IPS DF 6.9 (cell line): Measurements from ENCODE around the gene BAIAP2.
"Not testable (repeated sequence)": the region's sequence is repeated elsewhere in the genome, so short reads cannot be mapped to it uniquely, and the experiment has no call there.

Experiments used
- DNase-seq: peaks from one replicate; pipeline ENCODE4 v3.0.0-alpha.2; 2013; ENCODE audit warnings: low read depth, low spot score
- H3K27ac ChIP-seq: one replicate; pipeline ENCODE4 v1.5.1; 2013; ENCODE audit warnings: low read length, control low read depth
- H3K27me3 ChIP-seq: 2 replicates; pipeline ENCODE4 v1.6.1; 2013; ENCODE audit warnings: mild to moderate bottlenecking, low read length; ENCODE audit not compliant: control insufficient read depth, insufficient read depth
- H3K36me3 ChIP-seq: 2 replicates; pipeline ENCODE4 v1.6.1; 2013; ENCODE audit warnings: low read length; ENCODE audit not compliant: control insufficient read depth, insufficient read depth
- H3K4me1 ChIP-seq: 2 replicates; pipeline ENCODE4 v1.6.1; 2013; ENCODE audit warnings: low read length; ENCODE audit not compliant: control insufficient read depth, insufficient read depth
- H3K4me3 ChIP-seq: 2 replicates; pipeline ENCODE4 v1.5.1; 2013; ENCODE audit warnings: mild to moderate bottlenecking, low read length
- H3K9me3 ChIP-seq: 2 replicates; pipeline ENCODE4 v1.6.1; 2013; ENCODE audit warnings: low read length, inconsistent platforms; ENCODE audit not compliant: control insufficient read depth, insufficient read depth
- WGBS: extraction: QIAGEN DNeasy Blood & Tissue Kit; methylation state at CpG from one replicate; pipeline ENCODE4 v1.1.7; 2013; ENCODE audit warnings: mixed read lengths, missing lambda C conversion rate; ENCODE audit not compliant: insufficient read length, insufficient coverage; 5-methylcytosine and 5-hydroxymethylcytosine counted together

Gene BAIAP2

GRCh38 chr17:81070541-81071246 lies 35.7 kb downstream of the BAIAP2 start:
- Histone ChIP-seq H3K4me1 (no peaks in the 10 kb centered on the region), H3K27me3 (no peaks in the 10 kb centered on the region), H3K9me3 (no peaks in the 10 kb centered on the region), H3K27ac (no peak overlapping the region), H3K36me3 (no peaks in the 10 kb centered on the region), H3K4me3 (no peak overlapping the region)
- no CpG with 5 or more reads among the region's 25 CpGs for WGBS
- DNase-seq, result no peak

DNA sequence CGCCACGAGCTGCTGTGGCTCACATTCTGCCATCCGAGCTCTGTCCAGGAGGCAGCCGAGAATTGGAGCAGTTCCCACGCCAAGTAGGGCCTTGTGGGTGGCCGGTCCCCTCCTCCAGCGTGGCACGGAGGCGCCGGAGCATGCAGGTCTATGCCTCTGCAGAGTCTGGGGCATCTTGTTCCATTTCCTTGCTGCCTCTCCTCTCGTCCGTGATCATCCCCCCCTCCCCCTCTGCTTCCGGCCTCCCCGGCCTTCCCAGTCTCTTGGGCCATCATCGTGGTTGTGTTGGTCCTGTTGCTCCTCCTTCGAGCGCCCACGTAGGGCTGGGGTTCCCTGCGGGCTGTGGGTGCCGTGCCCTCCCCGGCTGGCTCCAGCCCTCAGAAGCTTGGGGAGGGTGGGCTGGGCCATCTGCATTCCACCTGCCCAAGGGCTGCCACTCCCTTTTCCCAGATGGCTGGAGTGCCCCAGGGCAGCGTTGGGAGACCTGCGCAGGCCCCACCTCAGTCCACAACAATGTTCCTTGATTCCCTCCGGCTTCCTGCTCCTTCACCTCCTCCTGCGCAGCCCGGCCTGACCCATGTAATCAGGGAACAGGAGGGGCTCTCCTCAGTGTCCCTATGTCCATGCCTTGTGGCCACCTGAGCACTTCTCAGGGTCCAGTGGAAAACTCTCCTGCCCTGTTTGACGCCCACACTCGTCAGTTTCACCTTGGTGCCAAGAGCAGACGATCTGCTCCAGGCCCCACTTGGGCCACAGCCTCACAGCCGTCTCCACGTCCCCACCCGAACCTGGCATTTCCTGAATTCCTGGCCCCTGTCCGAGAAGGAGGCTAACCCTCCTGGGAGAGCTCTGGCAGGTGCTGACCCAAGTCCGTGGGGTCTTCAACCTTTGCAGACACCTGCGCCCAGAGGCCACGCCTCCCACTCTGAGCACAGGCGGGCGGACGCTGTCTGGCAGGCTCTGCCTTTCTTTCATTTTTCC lies 37.1 kb downstream of the BAIAP2 start:
- no peak for DNase-seq
- Histone ChIP-seq H3K4me1 (no peaks in the 10 kb centered on the region), H3K36me3 (no peaks in the 10 kb centered on the region), H3K4me3 (no peak overlapping the region), H3K9me3 (no peaks in the 10 kb centered on the region), H3K27me3 (no peaks in the 10 kb centered on the region), H3K27ac (no peak overlapping the region)
- WGBS, result no CpG with 5 or more reads among the region's 39 CpGs

DNA sequence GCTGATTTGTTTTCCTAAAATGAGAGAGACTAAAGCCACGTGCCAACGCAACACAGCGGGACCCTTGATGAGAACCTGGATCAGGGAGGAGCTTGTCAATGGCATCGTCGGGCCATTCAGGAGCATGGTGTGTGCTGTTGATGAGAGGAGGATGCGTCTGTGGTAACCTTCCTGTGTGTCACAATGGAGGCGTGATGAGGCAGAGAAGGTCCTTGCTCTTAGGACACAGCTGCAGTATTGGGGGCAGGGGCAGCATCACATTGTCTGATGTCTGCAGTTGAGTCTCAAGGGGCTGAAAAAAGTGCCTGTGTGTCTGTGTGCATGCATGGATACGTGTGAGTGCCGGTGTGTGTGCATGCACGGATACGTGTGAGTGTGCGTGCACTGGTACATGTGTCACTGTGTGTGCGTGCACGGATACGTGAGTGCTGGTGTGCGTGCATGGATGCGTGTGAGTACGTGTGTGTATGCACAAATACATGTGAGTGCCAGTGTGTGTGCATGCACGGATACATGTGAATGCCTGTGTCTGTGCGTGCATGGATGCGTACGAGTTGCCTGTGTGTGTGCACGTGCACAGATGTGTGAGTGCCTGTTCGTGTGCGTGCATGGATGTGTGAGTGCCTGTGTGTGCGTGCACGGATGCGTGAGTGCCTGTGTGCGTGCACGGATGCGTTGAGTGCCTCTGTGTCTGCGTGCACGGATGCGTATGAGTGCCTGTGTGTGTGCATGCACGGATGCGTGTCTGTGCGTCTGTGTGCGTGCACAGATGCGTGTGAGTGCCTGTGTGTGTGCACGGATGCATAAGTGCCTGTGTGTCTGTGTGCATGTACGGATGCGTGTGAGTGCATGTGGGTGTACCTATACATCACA lies 39.3 kb downstream of the BAIAP2 start:
- Histone ChIP-seq H3K4me3 (no peak overlapping the region), H3K36me3 (no peaks in the 10 kb centered on the region; the same call in 1 of the 2 replicates), H3K4me1 (no peaks in the 10 kb centered on the region), H3K27me3 (no peaks in the 10 kb centered on the region), H3K27ac (no peak overlapping the region), H3K9me3 (no peaks in the 10 kb centered on the region)
- WGBS, result no CpG with 5 or more reads among the region's 42 CpGs
- no peak for DNase-seq

DNA sequence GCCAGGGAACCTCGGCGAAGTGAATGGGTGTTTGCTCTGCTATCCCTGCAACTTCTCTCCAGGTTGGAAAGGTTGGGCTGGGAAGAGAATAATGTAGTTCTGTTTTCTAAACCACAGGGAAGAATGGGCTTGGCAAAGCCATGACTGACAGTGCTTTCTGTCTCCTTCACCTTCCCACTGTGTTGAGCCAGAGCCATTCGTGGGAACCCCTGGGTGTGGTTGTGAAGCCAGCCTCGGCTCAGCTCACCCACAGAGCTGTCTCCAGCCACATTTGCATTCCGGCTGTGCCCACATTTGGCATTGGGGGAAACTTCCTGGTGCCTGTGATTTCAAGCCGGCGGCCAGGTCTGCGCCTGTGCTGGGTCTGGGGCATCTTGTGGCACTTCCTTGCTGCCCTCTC lies 39.9 kb downstream of the BAIAP2 start:
- H3K4me1 ChIP-seq, result no peaks in the 10 kb centered on the region; the same call in 1 of the 2 replicates
- no peaks in the 10 kb centered on the region for H3K9me3 ChIP-seq
- no CpG with 5 or more reads among the region's 8 CpGs for WGBS
- H3K27me3 ChIP-seq, result no peaks in the 10 kb centered on the region
- H3K36me3 ChIP-seq, result peaks cover 5% of the 10 kb centered on the region
- no peak for DNase-seq
- no peak overlapping the region for H3K27ac ChIP-seq
- no peak overlapping the region for H3K4me3 ChIP-seq

DNA sequence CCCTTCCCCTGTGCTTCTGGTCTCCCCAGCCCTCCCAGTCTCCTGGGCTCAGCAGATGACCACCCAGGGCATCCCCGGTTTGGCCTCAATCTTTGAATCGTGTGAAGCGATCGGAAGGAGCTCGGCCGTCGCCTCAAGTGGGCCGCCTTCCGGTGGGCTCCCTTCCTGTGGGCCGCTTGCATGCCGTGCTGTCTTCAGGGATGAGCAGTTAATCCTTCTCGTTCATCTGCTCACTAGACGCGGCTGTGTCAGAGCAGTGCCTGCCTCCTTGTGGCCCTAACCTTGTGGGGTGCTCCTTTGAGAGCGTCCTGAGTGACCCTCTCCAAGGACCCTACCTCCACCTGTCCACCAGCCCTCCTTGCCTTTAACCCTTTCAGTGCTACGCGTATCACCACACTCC lies 40.4 kb downstream of the BAIAP2 start:
- no peak overlapping the region for H3K27ac ChIP-seq
- no peaks in the 10 kb centered on the region; the same call in 1 of the 2 replicates for H3K4me1 ChIP-seq
- no peak for DNase-seq
- WGBS, result no CpG with 5 or more reads among the region's 17 CpGs
- no peaks in the 10 kb centered on the region for H3K27me3 ChIP-seq
- no peak overlapping the region for H3K4me3 ChIP-seq
- H3K36me3 ChIP-seq, result peaks cover 6% of the 10 kb centered on the region
- no peaks in the 10 kb centered on the region for H3K9me3 ChIP-seq

DNA sequence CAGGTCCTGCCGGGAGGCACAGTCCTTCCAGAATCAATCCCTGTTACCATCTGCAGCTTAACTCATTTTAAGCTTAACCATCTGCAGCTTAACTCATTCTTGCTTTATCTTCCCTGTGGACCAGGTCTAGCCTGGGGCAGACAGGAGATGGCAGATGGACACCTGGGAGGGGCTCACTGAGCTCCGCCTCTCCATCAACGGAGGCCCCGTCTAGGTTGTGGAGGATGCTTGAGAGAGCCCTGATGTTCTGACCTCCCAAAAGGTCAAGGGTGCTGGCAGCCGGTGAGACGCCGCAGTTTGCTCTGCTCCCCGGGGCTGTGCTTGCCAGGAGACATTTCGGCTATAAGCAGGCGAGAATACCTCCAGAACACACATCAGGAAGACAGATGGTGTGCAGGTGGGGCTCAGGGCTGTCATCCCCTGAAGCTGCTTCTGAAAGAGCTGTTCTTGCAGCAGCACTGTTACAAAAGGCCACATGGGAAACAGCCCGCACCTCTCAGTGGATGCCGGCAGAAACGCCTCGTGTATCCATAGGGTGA lies 41.3 kb downstream of the BAIAP2 start:
- no peak overlapping the region for H3K27ac ChIP-seq
- H3K4me1 ChIP-seq, result no peaks in the 10 kb centered on the region; the same call in 1 of the 2 replicates
- no peaks in the 10 kb centered on the region for H3K27me3 ChIP-seq
- DNase-seq, result no peak
- H3K36me3 ChIP-seq, result peaks cover 6% of the 10 kb centered on the region
- no CpG with 5 or more reads among the region's 14 CpGs for whole genome bisulfite sequencing
- no peak overlapping the region for H3K4me3 ChIP-seq
- H3K9me3 ChIP-seq, result no peaks in the 10 kb centered on the region

DNA sequence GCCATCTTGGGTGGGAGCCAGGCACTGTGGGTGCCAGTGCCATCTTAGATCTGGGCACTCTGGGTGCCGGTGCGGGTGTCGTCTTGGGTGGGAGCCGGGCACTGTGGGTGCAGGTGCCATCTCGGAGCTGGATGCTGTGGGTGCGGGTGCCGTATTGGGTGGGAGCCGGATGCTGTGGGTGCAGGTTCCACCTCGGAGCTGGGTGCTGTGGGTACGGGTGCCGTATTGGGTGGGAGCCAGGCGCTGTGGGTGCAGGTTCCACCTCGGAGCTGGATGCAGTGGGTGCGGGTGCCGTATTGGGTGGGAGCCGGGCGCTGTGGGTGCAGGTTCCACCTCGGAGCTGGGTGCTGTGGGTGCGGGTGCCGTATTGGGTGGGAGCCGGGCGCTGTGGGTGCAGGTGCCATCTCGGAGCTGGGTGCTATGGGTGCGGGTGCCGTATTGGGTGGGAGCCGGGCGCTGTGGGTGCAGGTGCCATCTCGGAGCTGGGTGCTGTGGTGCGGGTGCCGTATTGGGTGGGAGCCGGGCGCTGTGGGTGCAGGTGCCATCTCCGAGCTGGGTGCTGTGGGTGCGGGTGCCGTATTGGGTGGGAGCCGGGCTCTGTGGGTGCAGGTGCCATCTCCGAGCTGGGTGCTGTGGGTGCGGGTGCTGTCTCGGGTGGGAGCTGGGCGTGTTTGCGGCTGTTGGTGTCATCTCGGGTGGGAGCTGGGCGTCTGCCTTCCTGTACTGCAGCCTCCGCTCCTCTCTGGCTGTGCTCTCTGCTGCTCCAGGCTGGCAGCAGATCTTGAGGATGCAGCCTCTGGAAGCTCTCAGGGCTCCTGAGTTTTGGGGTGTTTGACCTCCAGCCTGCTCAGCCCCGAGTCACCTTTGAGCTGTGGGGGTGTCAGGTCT lies 43.3 kb downstream of the BAIAP2 start:
- not testable (repeated sequence) for H3K4me3 ChIP-seq, DNase-seq, H3K27ac ChIP-seq, H3K4me1 ChIP-seq, H3K36me3 ChIP-seq, H3K9me3 ChIP-seq, H3K27me3 ChIP-seq
- no CpG with 5 or more reads among the region's 45 CpGs for WGBS

GRCh38 chr17:81080019-81080418 lies 45.1 kb downstream of the BAIAP2 start:
- no CpG with 5 or more reads among the region's 19 CpGs for WGBS
- H3K36me3 ChIP-seq, result peaks cover 7% of the 10 kb centered on the region

More at GRCh38 chr17:81080019-81080418, 45.1 kb downstream of the BAIAP2 start:
- H3K27ac ChIP-seq, result no peak overlapping the region
- no peak overlapping the region; the same call in 1 of the 2 replicates for H3K4me3 ChIP-seq
- no peaks in the 10 kb centered on the region; the same call in 1 of the 2 replicates for H3K4me1 ChIP-seq
- no peaks in the 10 kb centered on the region for H3K27me3 ChIP-seq
- DNase-seq, result no peak
- no peaks in the 10 kb centered on the region for H3K9me3 ChIP-seq
